Liver (tissue), 9 donors: ENCODE results near the gene MYO1B. TPM values are rescaled to one million over a fixed set of nuclear protein-coding genes. Genes with fewer than 3 reads are reported as not detected.

Experiments used
- DNase-seq: peaks from one replicate; pipeline ENCODE4 v3.0.0-alpha.2; 2017; ENCODE audit warnings: low spot score
- H3K27ac ChIP-seq, 2 donors: one replicate each; pipeline ENCODE4 v1.7.0; 2013; ENCODE audit warnings: inconsistent platforms in 2 of 2, low read length in 2 of 2, control low read depth in 1 of 2, low read depth in 1 of 2, mild to moderate bottlenecking in 1 of 2
- H3K27me3 ChIP-seq, 4 donors: one replicate each; pipeline versions ENCODE4 v1.6.1 to v1.7.0; 2013; ENCODE audit warnings: low read length in 3 of 4, inconsistent platforms in 1 of 4, mild to moderate bottlenecking in 1 of 4, moderate library complexity in 1 of 4; ENCODE audit not compliant: control insufficient read depth in 4 of 4, insufficient read depth in 4 of 4
- H3K36me3 ChIP-seq, 4 donors: one replicate each; pipeline versions ENCODE4 v1.6.1 to v1.7.0; 2013; ENCODE audit warnings: low read length in 3 of 4, mild to moderate bottlenecking in 3 of 4, low read depth in 1 of 4, moderate library complexity in 1 of 4; ENCODE audit not compliant: control insufficient read depth in 4 of 4, insufficient read depth in 3 of 4
- H3K4me1 ChIP-seq, 4 donors: one replicate each; pipeline versions ENCODE4 v1.6.1 to v1.7.0; 2013; ENCODE audit warnings: low read length in 3 of 4, mild to moderate bottlenecking in 3 of 4, moderate library complexity in 1 of 4; ENCODE audit not compliant: control insufficient read depth in 4 of 4, insufficient read depth in 4 of 4
- H3K4me3 ChIP-seq, 3 donors: one replicate each; pipeline versions ENCODE4 v1.6.1 to v1.7.0; 2013; ENCODE audit warnings: low read length in 3 of 3, control low read depth in 1 of 3, low read depth in 1 of 3, mild to moderate bottlenecking in 1 of 3
- H3K9ac ChIP-seq, 2 donors: one replicate each; pipeline ENCODE4 v1.7.0; 2013; ENCODE audit warnings: low read length in 2 of 2, mild to moderate bottlenecking in 2 of 2, moderate library complexity in 2 of 2, control low read depth in 1 of 2, low read depth in 1 of 2
- H3K9me3 ChIP-seq, 4 donors: one replicate each; pipeline versions ENCODE4 v1.6.1 to v1.7.0; 2013; ENCODE audit warnings: low read length in 3 of 4; ENCODE audit not compliant: control insufficient read depth in 4 of 4
- EGR1 ChIP-seq, 2 donors: IDR thresholded peaks; 2 replicates each; pipeline ENCODE4 v1.6.1; 2016 to 2018; ENCODE audit warnings: antibody characterized with exemption in 2 of 2, low read depth in 2 of 2
- FOXA1 ChIP-seq: IDR thresholded peaks from 2 replicates; pipeline ENCODE4 v1.6.1; 2016; ENCODE audit warnings: antibody characterized with exemption
- FOXA2 ChIP-seq: IDR thresholded peaks from 2 replicates; pipeline ENCODE4 v1.6.1; 2016; ENCODE audit warnings: antibody characterized with exemption
- GABPA ChIP-seq, 2 donors: IDR thresholded peaks in 1 of 2; conservative IDR thresholded peaks in 1 of 2; 2 replicates each; pipeline ENCODE4 v1.6.1; 2016; ENCODE audit warnings: antibody characterized with exemption in 2 of 2, mild to moderate bottlenecking in 1 of 2, moderate library complexity in 1 of 2
- HNF4A ChIP-seq, 2 donors: conservative IDR thresholded peaks; 2 replicates each; pipeline ENCODE4 v1.6.1; 2016; ENCODE audit warnings: antibody characterized with exemption in 2 of 2, mild to moderate bottlenecking in 2 of 2
- HNF4G ChIP-seq: IDR thresholded peaks from 2 replicates; pipeline ENCODE4 v1.6.1; 2016; ENCODE audit warnings: antibody characterized with exemption
- JUND ChIP-seq, 2 donors: IDR thresholded peaks; 2 replicates each; pipeline ENCODE4 v1.6.1; 2016; ENCODE audit warnings: antibody characterized with exemption in 2 of 2
- NR2F2 ChIP-seq: IDR thresholded peaks from 2 replicates; pipeline ENCODE4 v1.6.1; 2016; ENCODE audit warnings: antibody characterized with exemption
- RAD21 ChIP-seq, 2 donors: IDR thresholded peaks; 2 replicates each; pipeline ENCODE4 v1.6.1; 2016; ENCODE audit warnings: antibody characterized with exemption in 2 of 2, mild to moderate bottlenecking in 2 of 2
- RXRA ChIP-seq, 2 donors: IDR thresholded peaks; 2 replicates each; pipeline ENCODE4 v1.6.1; 2017 to 2018; ENCODE audit warnings: antibody characterized with exemption in 2 of 2, mild to moderate bottlenecking in 1 of 2
- SP1 ChIP-seq: IDR thresholded peaks from 2 replicates; pipeline ENCODE4 v1.6.1; 2018; ENCODE audit warnings: antibody characterized with exemption, mild to moderate bottlenecking
- TAF1 ChIP-seq: conservative IDR thresholded peaks from 2 replicates; pipeline ENCODE4 v1.6.1; 2016; ENCODE audit warnings: antibody characterized with exemption, mild to moderate bottlenecking
- YY1 ChIP-seq: IDR thresholded peaks from 2 replicates; pipeline ENCODE4 v1.6.1; 2016; ENCODE audit warnings: antibody characterized with exemption, mild to moderate bottlenecking
- WGBS: extraction: QIAGEN DNeasy Blood & Tissue Kit; methylation state at CpG from one replicate; pipeline ENCODE4 v1.1.7; 2013; 5-methylcytosine and 5-hydroxymethylcytosine counted together
- polyA plus RNA-seq, 2 donors: library from polyadenylated mRNA; stranded (reverse) in 1 of 2; unstranded in 1 of 2; fragments of 200-250 nt in 1 of 2; fragments of >200 nt in 1 of 2; fragmentation: Nextera tagmentation in 1 of 2; extraction: Ambion mirVana in 1 of 2; gene quantifications; one replicate each; pipeline versions ENCODE4 v1.2.1 to v1.2.3, GENCODE V29; 2013 to 2015
- total RNA-seq, 2 donors: library from RNA; depleted of rRNA; stranded (reverse); fragments of >200 nt; gene quantifications; one replicate each; pipeline ENCODE4 v1.2.3, GENCODE V29; 2014
- TF ChIP-seq, protein P1 (sequence below): IDR thresholded peaks from 2 replicates; pipeline ENCODE4 v1.6.1; 2016; ENCODE audit warnings: antibody characterized with exemption
- TF ChIP-seq, protein P2 (sequence below): IDR thresholded peaks from 2 replicates; pipeline ENCODE4 v1.6.1; 2016; ENCODE audit warnings: antibody characterized with exemption, mild to moderate bottlenecking
- TF ChIP-seq, protein P3 (sequence below): fragments of 150-350 bp; IDR thresholded peaks from 2 replicates; pipeline ENCODE4 v1.5.1; 2017; ENCODE audit warnings: improper control_type of control experiment, low read depth, low read length; ENCODE audit not compliant: missing input control
- TF ChIP-seq, protein P4 (sequence below): IDR thresholded peaks from 2 replicates; pipeline ENCODE4 v1.6.1; 2016; ENCODE audit warnings: antibody characterized with exemption
- TF ChIP-seq, protein P5 (sequence below): IDR thresholded peaks from 2 replicates; pipeline ENCODE4 v1.6.1; 2016; ENCODE audit warnings: antibody characterized with exemption
- donor health status: healthy.
- donor health status: healthy.
- donor health status: healthy.
- donor health status: healthy.
- donor health status: healthy.

The MYO1B gene
- total and polyA plus RNA-seq, 4 donors, result 66.5 to 434 (median 117) TPM

DNA sequence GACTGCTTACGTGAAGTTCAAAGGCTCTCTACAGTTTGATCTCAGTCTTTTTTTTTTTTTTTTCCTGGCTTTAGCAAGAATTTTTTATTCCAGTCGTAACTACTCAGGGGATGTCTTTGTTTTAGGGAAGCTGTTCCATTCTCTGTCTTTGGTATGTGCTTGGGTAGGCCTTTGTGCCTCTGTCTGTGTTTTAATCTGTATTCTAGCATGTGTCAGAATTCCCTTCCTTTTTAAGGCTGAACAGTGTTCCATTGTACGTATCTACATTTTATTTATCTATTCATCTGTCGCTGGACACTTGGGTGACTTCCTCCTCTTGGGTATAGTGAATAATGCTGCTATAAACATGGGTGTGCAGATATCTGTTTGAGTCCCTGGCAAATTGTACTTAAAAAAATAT is 42.6 kb downstream of the MYO1B start:
- TF ChIP-seq SP1 (no peak), JUND (IDR thresholded peaks at IDR 0.05) (no peak), NR2F2 (no peak), FOXA1 (no peak), HNF4G (no peak), RXRA (IDR thresholded peaks at IDR 0.05) (no peak), EGR1 (IDR thresholded peaks at IDR 0.05; ENCODE audit: low read depth in 2 of 2) (no peak), TAF1 (no peak), FOXA2 (no peak), YY1 (no peak), HNF4A (conservative IDR thresholded peaks at IDR 0.05) (no peak)
- TF ChIP-seq, protein P1, sequence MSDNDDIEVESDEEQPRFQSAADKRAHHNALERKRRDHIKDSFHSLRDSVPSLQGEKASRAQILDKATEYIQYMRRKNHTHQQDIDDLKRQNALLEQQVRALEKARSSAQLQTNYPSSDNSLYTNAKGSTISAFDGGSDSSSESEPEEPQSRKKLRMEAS, result no peak
- TF ChIP-seq, protein P2, sequence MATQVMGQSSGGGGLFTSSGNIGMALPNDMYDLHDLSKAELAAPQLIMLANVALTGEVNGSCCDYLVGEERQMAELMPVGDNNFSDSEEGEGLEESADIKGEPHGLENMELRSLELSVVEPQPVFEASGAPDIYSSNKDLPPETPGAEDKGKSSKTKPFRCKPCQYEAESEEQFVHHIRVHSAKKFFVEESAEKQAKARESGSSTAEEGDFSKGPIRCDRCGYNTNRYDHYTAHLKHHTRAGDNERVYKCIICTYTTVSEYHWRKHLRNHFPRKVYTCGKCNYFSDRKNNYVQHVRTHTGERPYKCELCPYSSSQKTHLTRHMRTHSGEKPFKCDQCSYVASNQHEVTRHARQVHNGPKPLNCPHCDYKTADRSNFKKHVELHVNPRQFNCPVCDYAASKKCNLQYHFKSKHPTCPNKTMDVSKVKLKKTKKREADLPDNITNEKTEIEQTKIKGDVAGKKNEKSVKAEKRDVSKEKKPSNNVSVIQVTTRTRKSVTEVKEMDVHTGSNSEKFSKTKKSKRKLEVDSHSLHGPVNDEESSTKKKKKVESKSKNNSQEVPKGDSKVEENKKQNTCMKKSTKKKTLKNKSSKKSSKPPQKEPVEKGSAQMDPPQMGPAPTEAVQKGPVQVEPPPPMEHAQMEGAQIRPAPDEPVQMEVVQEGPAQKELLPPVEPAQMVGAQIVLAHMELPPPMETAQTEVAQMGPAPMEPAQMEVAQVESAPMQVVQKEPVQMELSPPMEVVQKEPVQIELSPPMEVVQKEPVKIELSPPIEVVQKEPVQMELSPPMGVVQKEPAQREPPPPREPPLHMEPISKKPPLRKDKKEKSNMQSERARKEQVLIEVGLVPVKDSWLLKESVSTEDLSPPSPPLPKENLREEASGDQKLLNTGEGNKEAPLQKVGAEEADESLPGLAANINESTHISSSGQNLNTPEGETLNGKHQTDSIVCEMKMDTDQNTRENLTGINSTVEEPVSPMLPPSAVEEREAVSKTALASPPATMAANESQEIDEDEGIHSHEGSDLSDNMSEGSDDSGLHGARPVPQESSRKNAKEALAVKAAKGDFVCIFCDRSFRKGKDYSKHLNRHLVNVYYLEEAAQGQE, result no peak
- TF ChIP-seq, protein P3, sequence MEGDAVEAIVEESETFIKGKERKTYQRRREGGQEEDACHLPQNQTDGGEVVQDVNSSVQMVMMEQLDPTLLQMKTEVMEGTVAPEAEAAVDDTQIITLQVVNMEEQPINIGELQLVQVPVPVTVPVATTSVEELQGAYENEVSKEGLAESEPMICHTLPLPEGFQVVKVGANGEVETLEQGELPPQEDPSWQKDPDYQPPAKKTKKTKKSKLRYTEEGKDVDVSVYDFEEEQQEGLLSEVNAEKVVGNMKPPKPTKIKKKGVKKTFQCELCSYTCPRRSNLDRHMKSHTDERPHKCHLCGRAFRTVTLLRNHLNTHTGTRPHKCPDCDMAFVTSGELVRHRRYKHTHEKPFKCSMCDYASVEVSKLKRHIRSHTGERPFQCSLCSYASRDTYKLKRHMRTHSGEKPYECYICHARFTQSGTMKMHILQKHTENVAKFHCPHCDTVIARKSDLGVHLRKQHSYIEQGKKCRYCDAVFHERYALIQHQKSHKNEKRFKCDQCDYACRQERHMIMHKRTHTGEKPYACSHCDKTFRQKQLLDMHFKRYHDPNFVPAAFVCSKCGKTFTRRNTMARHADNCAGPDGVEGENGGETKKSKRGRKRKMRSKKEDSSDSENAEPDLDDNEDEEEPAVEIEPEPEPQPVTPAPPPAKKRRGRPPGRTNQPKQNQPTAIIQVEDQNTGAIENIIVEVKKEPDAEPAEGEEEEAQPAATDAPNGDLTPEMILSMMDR, result no peak
- TF ChIP-seq, protein P4, sequence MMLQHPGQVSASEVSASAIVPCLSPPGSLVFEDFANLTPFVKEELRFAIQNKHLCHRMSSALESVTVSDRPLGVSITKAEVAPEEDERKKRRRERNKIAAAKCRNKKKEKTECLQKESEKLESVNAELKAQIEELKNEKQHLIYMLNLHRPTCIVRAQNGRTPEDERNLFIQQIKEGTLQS, result no peak
- TF ChIP-seq, protein P5, sequence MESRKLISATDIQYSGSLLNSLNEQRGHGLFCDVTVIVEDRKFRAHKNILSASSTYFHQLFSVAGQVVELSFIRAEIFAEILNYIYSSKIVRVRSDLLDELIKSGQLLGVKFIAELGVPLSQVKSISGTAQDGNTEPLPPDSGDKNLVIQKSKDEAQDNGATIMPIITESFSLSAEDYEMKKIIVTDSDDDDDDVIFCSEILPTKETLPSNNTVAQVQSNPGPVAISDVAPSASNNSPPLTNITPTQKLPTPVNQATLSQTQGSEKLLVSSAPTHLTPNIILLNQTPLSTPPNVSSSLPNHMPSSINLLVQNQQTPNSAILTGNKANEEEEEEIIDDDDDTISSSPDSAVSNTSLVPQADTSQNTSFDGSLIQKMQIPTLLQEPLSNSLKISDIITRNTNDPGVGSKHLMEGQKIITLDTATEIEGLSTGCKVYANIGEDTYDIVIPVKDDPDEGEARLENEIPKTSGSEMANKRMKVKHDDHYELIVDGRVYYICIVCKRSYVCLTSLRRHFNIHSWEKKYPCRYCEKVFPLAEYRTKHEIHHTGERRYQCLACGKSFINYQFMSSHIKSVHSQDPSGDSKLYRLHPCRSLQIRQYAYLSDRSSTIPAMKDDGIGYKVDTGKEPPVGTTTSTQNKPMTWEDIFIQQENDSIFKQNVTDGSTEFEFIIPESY, result no peak
- Histone ChIP-seq H3K36me3 (peaks cover 0 to 17% (median 2%) of the 10 kb centered on the region in 4 donors), H3K27ac (no peak overlapping the region)

DNA sequence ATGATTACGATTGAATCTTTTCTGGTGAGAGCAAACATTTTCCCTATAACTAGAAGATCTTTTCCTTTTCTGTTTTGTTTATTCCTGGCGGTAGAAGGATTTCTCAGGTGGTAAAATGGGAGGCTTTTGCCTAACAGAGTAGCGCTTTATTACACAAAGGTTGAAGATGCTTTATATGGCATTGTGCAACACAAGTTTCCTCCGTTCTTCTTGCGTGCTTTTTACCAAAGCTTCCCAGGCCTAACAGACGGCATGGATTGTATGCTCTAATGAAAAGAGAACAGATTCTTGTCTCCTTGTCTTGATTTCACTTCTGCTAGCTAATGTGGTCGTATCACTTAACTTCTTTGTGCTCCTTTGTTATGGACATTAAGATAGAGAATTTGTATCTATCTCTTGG is 43.8 kb downstream of the MYO1B start:
- Histone ChIP-seq H3K36me3 (peaks cover 0 to 11% (median 2%) of the 10 kb centered on the region in 4 donors), H3K27me3 (no peaks in the 10 kb centered on the region), H3K9ac (no peak overlapping the region), H3K4me3 (no peak overlapping the region), H3K9me3 (no peaks in the 10 kb centered on the region), H3K27ac (no peak overlapping the region), H3K4me1 (peaks cover 2 to 50% (median 21%) of the 10 kb centered on the region in 4 donors)
- DNase-seq, result no peak
- WGBS, result 67% methylated on average over 7 of the region's 7 CpGs
- TF ChIP-seq FOXA1 (no peak), SP1 (no peak), YY1 (no peak), RAD21 (IDR thresholded peaks at IDR 0.05) (no peak), RXRA (IDR thresholded peaks at IDR 0.05) (no peak), JUND (IDR thresholded peaks at IDR 0.05) (no peak), GABPA (IDR thresholded peaks at IDR 0.05 in 1 of 2, conservative IDR thresholded peaks at IDR 0.05 in 1 of 2) (no peak), HNF4A (conservative IDR thresholded peaks at IDR 0.05) (no peak)
- TF ChIP-seq, protein P4, result no peak
- TF ChIP-seq, protein P5, result no peak
- TF ChIP-seq, protein P1, result no peak
- TF ChIP-seq, protein P3, result no peak

More for the DNA sequence above, 42.6 kb downstream of the MYO1B start:
- H3K9me3 ChIP-seq, result no peaks in the 10 kb centered on the region
- no peak for DNase-seq
- WGBS, result 58% methylated on average over 4 of the region's 4 CpGs
- no peak overlapping the region for H3K4me3 ChIP-seq
- no peaks in the 10 kb centered on the region for H3K27me3 ChIP-seq
- no peak overlapping the region for H3K9ac ChIP-seq
- peaks cover 2 to 41% (median 13%) of the 10 kb centered on the region in 4 donors for H3K4me1 ChIP-seq
